Panc1 (cell line): ENCODE data around the gene PDZRN4. TPM values are rescaled to one million over a fixed set of nuclear protein-coding genes. Genes with fewer than 3 reads are reported as not detected.

ENCODE experiments used
- ATAC-seq: fragments of 200-7000 bp; cut with Tn5 transposase; 2 replicates; pipeline ENCODE4 v1.9.1; 2020; ENCODE audit warnings: mild to moderate bottlenecking, moderate library complexity
- BruUV-seq: library from RNA; stranded (reverse); fragments of 400-500 nt; replicated peaks from 2 replicates; lab custom pipeline; 2021; lab: Mats Ljungman, UMichigan
- CTCF ChIA-PET: fragments of 300-600 bp; sonication (Branson Sonifier 250); formaldehyde crosslinking; loops from one replicate; lab custom pipeline; 2022; ENCODE audit warnings: antibody characterized with exemption; lab: Charles Lee
- POLR2A ChIA-PET: fragments of 300-600 bp; sonication (Branson Sonifier 250); formaldehyde crosslinking; loops from one replicate; lab custom pipeline; 2022; ENCODE audit warnings: antibody characterized with exemption; lab: Charles Lee
- DNase-seq: peaks from one replicate; pipeline ENCODE4 v3.0.0-alpha.2; 2010; ENCODE audit warnings: low read depth, low spot score
- H3K27ac ChIP-seq: 2 replicates; pipeline ENCODE4 v1.5.1; 2011; ENCODE audit warnings: mild to moderate bottlenecking, low read length, inconsistent platforms
- H3K27me3 ChIP-seq: fragments of 200-500 bp; sonication (Bioruptor generic); 2 replicates; pipeline ENCODE4 v1.6.0; 2014; ENCODE audit warnings: low read length, inconsistent platforms; ENCODE audit not compliant: control insufficient read depth, insufficient read depth
- H3K36me3 ChIP-seq: fragments of 200-500 bp; sonication (Bioruptor generic); 2 replicates; pipeline ENCODE4 v1.5.1; 2014; ENCODE audit warnings: inconsistent platforms, mild to moderate bottlenecking, low read length, moderate library complexity; ENCODE audit not compliant: control insufficient read depth, insufficient read depth
- H3K4me1 ChIP-seq: 2 replicates; pipeline ENCODE4 v1.5.1; 2011; ENCODE audit warnings: inconsistent platforms, mild to moderate bottlenecking, low read length, moderate library complexity; ENCODE audit not compliant: control insufficient read depth, insufficient read depth
- H3K4me3 ChIP-seq, 2 experiments: 2 replicates each; pipeline ENCODE4 v1.5.1; 2011 to 2012; ENCODE audit warnings: low read depth in 2 of 2, low read length in 2 of 2, mild to moderate bottlenecking in 2 of 2, inconsistent platforms in 1 of 2, moderate library complexity in 1 of 2
- H3K9me3 ChIP-seq: fragments of 200-500 bp; sonication (Bioruptor generic); 2 replicates; pipeline ENCODE4 v1.5.1; 2014; ENCODE audit warnings: low read depth, mild to moderate bottlenecking, inconsistent platforms, low read length, moderate library complexity; ENCODE audit not compliant: control insufficient read depth, insufficient read depth
- POLR2AphosphoS5 ChIP-seq: IDR thresholded peaks from 2 replicates; pipeline ENCODE4 v1.6.1; 2012; ENCODE audit warnings: mild to moderate bottlenecking, low read depth, low read length, moderate library complexity
- SIN3A ChIP-seq: IDR thresholded peaks from 2 replicates; pipeline ENCODE4 v1.6.1; 2012; ENCODE audit warnings: low read depth, mild to moderate bottlenecking, low read length, moderate library complexity, borderline replicate concordance; ENCODE audit not compliant: insufficient read depth
- TCF7L2 ChIP-seq: IDR thresholded peaks from 2 replicates; pipeline ENCODE4 v1.6.1; 2011; ENCODE audit warnings: mild to moderate bottlenecking, low read depth, low read length, inconsistent platforms
- in situ Hi-C: cut with HindIII; loops from 2 replicates; pipeline ENCODE4 v1.10.0; 2016; ENCODE audit warnings: low sequenced_read_pairs, low pct_unique_long_range_greater_than_20kb
- intact Hi-C: fragments of 100-400 bp; cut with micrococcal nuclease; formaldehyde crosslinking; loops from one replicate; pipeline ENCODE4 v1.10.0; 2022; ENCODE audit not compliant: unreplicated experiment
- total RNA-seq: library from RNA; stranded (reverse); gene quantifications from one replicate; pipeline ENCODE4 v1.2.1, GENCODE V29; 2021; ENCODE audit not compliant: unreplicated experiment
- TF ChIP-seq, protein P1 (sequence below): fragments of 450-650 bp; IDR thresholded peaks from 2 replicates; pipeline ENCODE4 v1.5.1; 2017; ENCODE audit warnings: mild to moderate bottlenecking
- TF ChIP-seq, protein P2 (sequence below), 2 experiments: IDR thresholded peaks; 2 replicates each; pipeline ENCODE4 v1.6.1; 2011 to 2012; ENCODE audit warnings: low read depth in 2 of 2, control low read depth in 1 of 2, low read length in 1 of 2, mild to moderate bottlenecking in 1 of 2, moderate library complexity in 1 of 2; ENCODE audit not compliant: insufficient read depth in 1 of 2

Gene PDZRN4
- total RNA-seq, 1 experiment from 2014 or later: not detected

GRCh38 chr12:41223600-41223999 lies 35.5 kb downstream of the PDZRN4 start:
- in situ Hi-C loops (no loop called here), intact Hi-C loops (no loop called here)
- H3K4me3 ChIP-seq: no peak overlapping the region
- no TSS peak for BruUV-seq
- ATAC-seq: no peak
- TF ChIP-seq, protein P1, sequence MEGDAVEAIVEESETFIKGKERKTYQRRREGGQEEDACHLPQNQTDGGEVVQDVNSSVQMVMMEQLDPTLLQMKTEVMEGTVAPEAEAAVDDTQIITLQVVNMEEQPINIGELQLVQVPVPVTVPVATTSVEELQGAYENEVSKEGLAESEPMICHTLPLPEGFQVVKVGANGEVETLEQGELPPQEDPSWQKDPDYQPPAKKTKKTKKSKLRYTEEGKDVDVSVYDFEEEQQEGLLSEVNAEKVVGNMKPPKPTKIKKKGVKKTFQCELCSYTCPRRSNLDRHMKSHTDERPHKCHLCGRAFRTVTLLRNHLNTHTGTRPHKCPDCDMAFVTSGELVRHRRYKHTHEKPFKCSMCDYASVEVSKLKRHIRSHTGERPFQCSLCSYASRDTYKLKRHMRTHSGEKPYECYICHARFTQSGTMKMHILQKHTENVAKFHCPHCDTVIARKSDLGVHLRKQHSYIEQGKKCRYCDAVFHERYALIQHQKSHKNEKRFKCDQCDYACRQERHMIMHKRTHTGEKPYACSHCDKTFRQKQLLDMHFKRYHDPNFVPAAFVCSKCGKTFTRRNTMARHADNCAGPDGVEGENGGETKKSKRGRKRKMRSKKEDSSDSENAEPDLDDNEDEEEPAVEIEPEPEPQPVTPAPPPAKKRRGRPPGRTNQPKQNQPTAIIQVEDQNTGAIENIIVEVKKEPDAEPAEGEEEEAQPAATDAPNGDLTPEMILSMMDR: no peak
- TF ChIP-seq SIN3A (no peak), TCF7L2 (no peak), POLR2AphosphoS5 (no peak)
- TF ChIP-seq, protein P2, sequence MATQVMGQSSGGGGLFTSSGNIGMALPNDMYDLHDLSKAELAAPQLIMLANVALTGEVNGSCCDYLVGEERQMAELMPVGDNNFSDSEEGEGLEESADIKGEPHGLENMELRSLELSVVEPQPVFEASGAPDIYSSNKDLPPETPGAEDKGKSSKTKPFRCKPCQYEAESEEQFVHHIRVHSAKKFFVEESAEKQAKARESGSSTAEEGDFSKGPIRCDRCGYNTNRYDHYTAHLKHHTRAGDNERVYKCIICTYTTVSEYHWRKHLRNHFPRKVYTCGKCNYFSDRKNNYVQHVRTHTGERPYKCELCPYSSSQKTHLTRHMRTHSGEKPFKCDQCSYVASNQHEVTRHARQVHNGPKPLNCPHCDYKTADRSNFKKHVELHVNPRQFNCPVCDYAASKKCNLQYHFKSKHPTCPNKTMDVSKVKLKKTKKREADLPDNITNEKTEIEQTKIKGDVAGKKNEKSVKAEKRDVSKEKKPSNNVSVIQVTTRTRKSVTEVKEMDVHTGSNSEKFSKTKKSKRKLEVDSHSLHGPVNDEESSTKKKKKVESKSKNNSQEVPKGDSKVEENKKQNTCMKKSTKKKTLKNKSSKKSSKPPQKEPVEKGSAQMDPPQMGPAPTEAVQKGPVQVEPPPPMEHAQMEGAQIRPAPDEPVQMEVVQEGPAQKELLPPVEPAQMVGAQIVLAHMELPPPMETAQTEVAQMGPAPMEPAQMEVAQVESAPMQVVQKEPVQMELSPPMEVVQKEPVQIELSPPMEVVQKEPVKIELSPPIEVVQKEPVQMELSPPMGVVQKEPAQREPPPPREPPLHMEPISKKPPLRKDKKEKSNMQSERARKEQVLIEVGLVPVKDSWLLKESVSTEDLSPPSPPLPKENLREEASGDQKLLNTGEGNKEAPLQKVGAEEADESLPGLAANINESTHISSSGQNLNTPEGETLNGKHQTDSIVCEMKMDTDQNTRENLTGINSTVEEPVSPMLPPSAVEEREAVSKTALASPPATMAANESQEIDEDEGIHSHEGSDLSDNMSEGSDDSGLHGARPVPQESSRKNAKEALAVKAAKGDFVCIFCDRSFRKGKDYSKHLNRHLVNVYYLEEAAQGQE (IDR thresholded peaks at IDR 0.05; ENCODE audit: insufficient read depth in 1 of 2, low read depth in 2 of 2, low read length in 1 of 2): no peak
- no peak overlapping the region for H3K27ac ChIP-seq
- ChIA-PET CTCF (no interaction called here), POLR2A (no interaction called here)
- H3K4me1 ChIP-seq: no peaks in the 10 kb centered on the region
- H3K36me3 ChIP-seq: no peaks in the 10 kb centered on the region
- DNase-seq: no peak
- no peaks in the 10 kb centered on the region for H3K27me3 ChIP-seq
- H3K9me3 ChIP-seq: no peaks in the 10 kb centered on the region

DNA sequence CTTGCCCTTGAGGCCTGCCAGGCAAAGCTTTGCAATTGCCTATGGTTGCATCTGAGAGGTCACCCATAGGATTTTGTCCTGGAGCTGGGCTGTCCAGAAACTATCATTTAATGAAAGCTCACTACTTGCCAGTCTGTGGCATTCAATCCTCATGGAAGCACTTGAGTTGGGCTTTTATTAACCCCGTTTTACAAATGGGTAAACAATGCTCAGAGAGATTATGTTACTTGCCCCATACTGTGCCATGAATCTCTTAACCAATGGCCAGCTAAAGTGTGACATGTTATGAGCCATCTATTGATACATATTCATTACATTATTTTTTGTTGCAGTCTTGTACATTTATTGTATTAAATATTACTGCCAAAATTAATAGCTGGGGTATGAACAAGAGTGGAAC lies 35.9 kb downstream of the PDZRN4 start:
- ChIA-PET CTCF (no interaction called here), POLR2A (no interaction called here)
- no peak overlapping the region for H3K4me3 ChIP-seq
- H3K4me1 ChIP-seq: no peaks in the 10 kb centered on the region
- ATAC-seq (no peak), DNase-seq (no peak)
- no TSS peak for BruUV-seq
- no peak overlapping the region for H3K27ac ChIP-seq
- in situ Hi-C loops (no loop called here), intact Hi-C loops (no loop called here)
- H3K9me3 ChIP-seq: no peaks in the 10 kb centered on the region
- H3K36me3 ChIP-seq: no peaks in the 10 kb centered on the region
- TF ChIP-seq POLR2AphosphoS5 (no peak), TCF7L2 (no peak), SIN3A (no peak)
- TF ChIP-seq, protein P1: no peak
- TF ChIP-seq, protein P2 (IDR thresholded peaks at IDR 0.05; ENCODE audit: insufficient read depth in 1 of 2, low read depth in 2 of 2, low read length in 1 of 2): no peak
- H3K27me3 ChIP-seq: no peaks in the 10 kb centered on the region
